Activated T-cell treated with anti-CD3 and anti-CD28 coated beads for 1 hour (primary cell): ENCODE data around the gene MAGEA12.
"Not testable (repeated sequence)": the region's sequence is repeated elsewhere in the genome, so short reads cannot be mapped to it uniquely, and the experiment has no call there.

Experiments used
- DNase-seq: peaks from one replicate; pipeline ENCODE4 v3.0.0-alpha.2; 2020; ENCODE audit warnings: low read depth

MAGEA12 gene

GRCh38 chrX:152733261-152733975, at the start of gene MAGEA12, which contains the start of gene CSAG1:
Gene MAGEA12 (plus strand): TSS chrX:152733757. CDS start chrX:152736162, 2,405 bp downstream.
Gene CSAG1 (minus strand): TSS chrX:152733721. CDS start chrX:152732460, 1,261 bp downstream.
- DNase-seq, result no peak

GRCh38 chrX:152697952-152698931, 35.3 kb upstream of the MAGEA12 start, which contains the start of gene MAGEA3:
Gene MAGEA3 (plus strand): TSS chrX:152698794. CDS start chrX:152700833, 2,039 bp downstream.
- DNase-seq, result not testable (repeated sequence)

- DNase-seq, result not testable (repeated sequence)
These were observed 33.2 kb upstream of the MAGEA12 start for GRCh38 chrX:152700390-152700789.

- DNase-seq, result not testable (repeated sequence)
These were observed 27.1 kb upstream of the MAGEA12 start for GRCh38 chrX:152706500-152706899.

- DNase-seq, result not testable (repeated sequence)
These were observed 24.4 kb upstream of the MAGEA12 start, which contains the start of gene CSAG2 for GRCh38 chrX:152709173-152709572. Gene CSAG2 (minus strand): TSS chrX:152709273. CDS start chrX:152709112, 161 bp downstream.

- DNase-seq, result not testable (repeated sequence)
These were observed 20.4 kb upstream of the MAGEA12 start for GRCh38 chrX:152713195-152713594.

- DNase-seq, result not testable (repeated sequence)
These were observed 19.5 kb upstream of the MAGEA12 start, which contains the start of gene MAGEA2B for GRCh38 chrX:152713815-152714787. Gene MAGEA2B (plus strand): TSS chrX:152714628. CDS start chrX:152717107, 2,479 bp downstream.

- DNase-seq, result no peak
These were observed 8.1 kb upstream of the MAGEA12 start for GRCh38 chrX:152725409-152725808.

GRCh38 chrX:152734143-152734858, 744 bp downstream of the MAGEA12 start:
- DNase-seq, result not testable (repeated sequence)

GRCh38 chrX:152735101-152735500, 1.5 kb downstream of the MAGEA12 start:
- DNase-seq, result no peak

- DNase-seq, result no peak
These were observed 2.4 kb downstream of the MAGEA12 start for GRCh38 chrX:152735860-152736511.

GRCh38 chrX:152736528-152736927, 3.0 kb downstream of the MAGEA12 start:
- DNase-seq, result not testable (repeated sequence)

GRCh38 chrX:152738560-152738959, 5.0 kb downstream of the MAGEA12 start:
- DNase-seq, result no peak

GRCh38 chrX:152753686-152754650, 20.4 kb downstream of the MAGEA12 start, which contains the start of gene MAGEA2:
Gene MAGEA2 (minus strand): TSS chrX:152753842. CDS start chrX:152751363, 2,479 bp downstream.
- DNase-seq, result not testable (repeated sequence)

GRCh38 chrX:152754871-152755270, 21.3 kb downstream of the MAGEA12 start:
- DNase-seq, result not testable (repeated sequence)

- not testable (repeated sequence) for DNase-seq
These were observed 25.4 kb downstream of the MAGEA12 start, which contains the start of gene CSAG3 for GRCh38 chrX:152758918-152759317. Gene CSAG3 (plus strand): TSS chrX:152759218.

- DNase-seq, result not testable (repeated sequence)
These were observed 26.0 kb downstream of the MAGEA12 start for GRCh38 chrX:152759544-152759943.

GRCh38 chrX:152761582-152761981, 28.0 kb downstream of the MAGEA12 start:
- not testable (repeated sequence) for DNase-seq
